Neural progenitor cell (in vitro differentiated cells): ENCODE measurements around the gene STAP1. TPM values are rescaled to one million over a fixed set of nuclear protein-coding genes. Genes with fewer than 3 reads are reported as not detected.
"Not testable (repeated sequence)": the region's sequence is repeated elsewhere in the genome, so short reads cannot be mapped to it uniquely, and the experiment has no call there.

Source experiments
- DNase-seq: peaks from one replicate; pipeline ENCODE4 v3.0.0-alpha.2; 2016; ENCODE audit warnings: low spot score
- H2AFZ ChIP-seq: fragments of 200-600 bp; sonication (generic); replicated peaks from 2 replicates; pipeline ENCODE4 v1.6.1; 2016; ENCODE audit warnings: antibody characterized with exemption
- H3F3A ChIP-seq: fragments of 200-600 bp; sonication (generic); 2 replicates; pipeline ENCODE4 v1.6.1; 2016; ENCODE audit warnings: antibody characterized with exemption, low read depth
- H3K27ac ChIP-seq: fragments of 200-600 bp; sonication (generic); 2 replicates; pipeline ENCODE4 v1.5.1; 2016; ENCODE audit warnings: mild to moderate bottlenecking
- H3K27me3 ChIP-seq: fragments of 200-600 bp; sonication (generic); 2 replicates; pipeline ENCODE4 v1.6.1; 2016; ENCODE audit warnings: mild to moderate bottlenecking, moderate library complexity
- H3K36me3 ChIP-seq: fragments of 200-600 bp; sonication (generic); 2 replicates; pipeline ENCODE4 v1.5.1; 2016
- H3K4me1 ChIP-seq: fragments of 200-600 bp; sonication (generic); 2 replicates; pipeline ENCODE4 v1.6.1; 2016; ENCODE audit warnings: mixed run types
- H3K4me2 ChIP-seq: fragments of 200-600 bp; sonication (generic); 2 replicates; pipeline ENCODE4 v1.6.1; 2016
- H3K4me3 ChIP-seq: fragments of 200-600 bp; sonication (generic); 2 replicates; pipeline ENCODE4 v1.5.1; 2016
- H3K79me2 ChIP-seq: fragments of 200-600 bp; sonication (generic); 2 replicates; pipeline ENCODE4 v1.6.1; 2016; ENCODE audit warnings: low read depth
- H3K9ac ChIP-seq: fragments of 200-600 bp; sonication (generic); 2 replicates; pipeline ENCODE4 v1.6.1; 2016
- H3K9me3 ChIP-seq: fragments of 200-600 bp; sonication (generic); 2 replicates; pipeline ENCODE4 v1.5.1; 2016; ENCODE audit warnings: low read depth
- H4K20me1 ChIP-seq: fragments of 200-600 bp; sonication (generic); 2 replicates; pipeline ENCODE4 v1.6.1; 2016; ENCODE audit warnings: low read depth
- H3K27ac Mint-ChIP-seq: 3 replicates; pipeline ENCODE4 v1.8.0; 2021; ENCODE audit warnings: mixed read lengths
- H3K27me3 Mint-ChIP-seq: 2 replicates; pipeline ENCODE4 v1.8.0; 2022; ENCODE audit warnings: low read depth, mild to moderate bottlenecking, inconsistent platforms, moderate library complexity, mixed read lengths; ENCODE audit not compliant: insufficient read depth
- H3K36me3 Mint-ChIP-seq: 3 replicates; pipeline ENCODE4 v1.8.0; 2021; ENCODE audit warnings: mixed read lengths
- H3K4me1 Mint-ChIP-seq: 3 replicates; pipeline ENCODE4 v1.8.0; 2021; ENCODE audit warnings: mixed read lengths
- H3K4me3 Mint-ChIP-seq: 3 replicates; pipeline ENCODE4 v1.8.0; 2021; ENCODE audit warnings: mild to moderate bottlenecking, moderate library complexity, mixed read lengths
- H3K9me3 Mint-ChIP-seq: 3 replicates; pipeline ENCODE4 v1.8.0; 2020; ENCODE audit warnings: mixed read lengths
- EZH2 ChIP-seq: fragments of 200-600 bp; sonication (generic); IDR thresholded peaks from 2 replicates; pipeline ENCODE4 v1.6.1; 2017; ENCODE audit warnings: antibody characterized with exemption, mild to moderate bottlenecking, moderate library complexity
- EZH2phosphoT487 ChIP-seq: fragments of 200-600 bp; sonication (generic); IDR thresholded peaks from 2 replicates; pipeline ENCODE4 v1.6.1; 2017; ENCODE audit warnings: antibody characterized with exemption
- total RNA-seq: library from RNA; depleted of rRNA; stranded (reverse); fragments of >200 nt; gene quantifications from 2 replicates; pipeline ENCODE4 v1.2.3, GENCODE V29; 2015; ENCODE audit warnings: low replicate concordance
- TF ChIP-seq, protein P1 (sequence below): fragments of 200-600 bp; sonication (generic); IDR thresholded peaks from 2 replicates; pipeline ENCODE4 v1.5.1; 2017; ENCODE audit warnings: antibody characterized with exemption, mild to moderate bottlenecking

STAP1 gene
- total RNA-seq, 1 donor from 2014 or later = not detected

- Histone ChIP-seq H3K9me3 (no peaks in the 10 kb centered on the region), H3K9ac (no peak overlapping the region), H3K4me2 (no peak overlapping the region), H3K4me3 (no peak overlapping the region), H3K27me3 (no peaks in the 10 kb centered on the region), H2AFZ (no peak overlapping the region), H3K79me2 (peaks cover 68% of the 10 kb centered on the region), H3K4me1 (no peaks in the 10 kb centered on the region), H3K36me3 (peaks cover 8% of the 10 kb centered on the region), H4K20me1 (peaks cover 5% of the 10 kb centered on the region), H3F3A (no peaks in the 10 kb centered on the region), H3K27ac (no peak overlapping the region)
- Mint-ChIP-seq H3K9me3 (peaks cover 9% of the 10 kb centered on the region), H3K4me3 (no peak overlapping the region), H3K27ac (no peak overlapping the region), H3K4me1 (no peaks in the 10 kb centered on the region), H3K36me3 (peaks cover 40% of the 10 kb centered on the region), H3K27me3 (no peaks in the 10 kb centered on the region)
- no peak for TF ChIP-seq EZH2
- DNase-seq = no peak
These were observed 37.0 kb upstream of the STAP1 start for GRCh38 chr4:67521506-67521905.

DNA sequence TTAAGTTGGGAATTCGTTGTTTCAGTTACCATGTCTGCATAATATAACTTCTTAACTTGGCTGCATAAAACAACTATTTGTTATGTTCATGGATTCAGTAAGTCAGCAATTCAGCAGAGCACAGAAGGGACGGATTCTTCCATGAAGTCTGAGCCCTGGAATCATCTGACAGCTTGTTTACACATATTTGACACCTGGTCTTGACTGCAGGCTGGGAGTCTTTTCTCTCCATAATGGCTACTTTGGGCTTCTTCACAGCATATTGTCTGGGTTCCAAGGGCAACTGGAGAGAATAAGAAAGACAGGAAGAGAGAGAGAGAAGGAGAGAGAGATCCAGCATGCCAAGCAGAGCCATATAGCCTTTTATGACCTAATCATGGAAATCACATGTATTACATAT, 36.3 kb upstream of the STAP1 start:
- Mint-ChIP-seq H3K27ac (no peak overlapping the region), H3K27me3 (no peaks in the 10 kb centered on the region)
- peaks cover 73% of the 10 kb centered on the region for H3K79me2 ChIP-seq

GRCh38 chr4:67522851-67523671, 35.5 kb upstream of the STAP1 start:
- H3K4me3 ChIP-seq = no peak overlapping the region
- no peak overlapping the region for H3K27ac ChIP-seq
- no peak overlapping the region for H3K9ac ChIP-seq
- H3K4me2 ChIP-seq = no peak overlapping the region
- no peaks in the 10 kb centered on the region for H3K4me1 Mint-ChIP-seq
- H3K9me3 Mint-ChIP-seq = peaks cover 9% of the 10 kb centered on the region
- H3F3A ChIP-seq = no peaks in the 10 kb centered on the region
- H3K36me3 ChIP-seq = peaks cover 8% of the 10 kb centered on the region
- TF ChIP-seq, protein P1, sequence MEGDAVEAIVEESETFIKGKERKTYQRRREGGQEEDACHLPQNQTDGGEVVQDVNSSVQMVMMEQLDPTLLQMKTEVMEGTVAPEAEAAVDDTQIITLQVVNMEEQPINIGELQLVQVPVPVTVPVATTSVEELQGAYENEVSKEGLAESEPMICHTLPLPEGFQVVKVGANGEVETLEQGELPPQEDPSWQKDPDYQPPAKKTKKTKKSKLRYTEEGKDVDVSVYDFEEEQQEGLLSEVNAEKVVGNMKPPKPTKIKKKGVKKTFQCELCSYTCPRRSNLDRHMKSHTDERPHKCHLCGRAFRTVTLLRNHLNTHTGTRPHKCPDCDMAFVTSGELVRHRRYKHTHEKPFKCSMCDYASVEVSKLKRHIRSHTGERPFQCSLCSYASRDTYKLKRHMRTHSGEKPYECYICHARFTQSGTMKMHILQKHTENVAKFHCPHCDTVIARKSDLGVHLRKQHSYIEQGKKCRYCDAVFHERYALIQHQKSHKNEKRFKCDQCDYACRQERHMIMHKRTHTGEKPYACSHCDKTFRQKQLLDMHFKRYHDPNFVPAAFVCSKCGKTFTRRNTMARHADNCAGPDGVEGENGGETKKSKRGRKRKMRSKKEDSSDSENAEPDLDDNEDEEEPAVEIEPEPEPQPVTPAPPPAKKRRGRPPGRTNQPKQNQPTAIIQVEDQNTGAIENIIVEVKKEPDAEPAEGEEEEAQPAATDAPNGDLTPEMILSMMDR = no peak
- no peak for TF ChIP-seq EZH2phosphoT487
- no peak for TF ChIP-seq EZH2
- no peaks in the 10 kb centered on the region for H3K27me3 Mint-ChIP-seq
- no peak overlapping the region for H3K27ac Mint-ChIP-seq
- peaks cover 42% of the 10 kb centered on the region for H3K36me3 Mint-ChIP-seq
- no peak overlapping the region for H2AFZ ChIP-seq
- no peaks in the 10 kb centered on the region for H3K9me3 ChIP-seq
- H3K79me2 ChIP-seq = peaks cover 81% of the 10 kb centered on the region
- H4K20me1 ChIP-seq = peaks cover 5% of the 10 kb centered on the region
- no peak for DNase-seq
- H3K4me1 ChIP-seq = no peaks in the 10 kb centered on the region
- no peaks in the 10 kb centered on the region for H3K27me3 ChIP-seq
- H3K4me3 Mint-ChIP-seq = no peak overlapping the region

More for the DNA sequence above, 36.3 kb upstream of the STAP1 start:
- Histone ChIP-seq H2AFZ (no peak overlapping the region), H3K4me1 (no peaks in the 10 kb centered on the region), H3K27me3 (no peaks in the 10 kb centered on the region), H3K9me3 (no peaks in the 10 kb centered on the region), H4K20me1 (peaks cover 5% of the 10 kb centered on the region), H3K4me3 (no peak overlapping the region), H3K27ac (no peak overlapping the region), H3K4me2 (no peak overlapping the region), H3F3A (no peaks in the 10 kb centered on the region), H3K9ac (no peak overlapping the region), H3K36me3 (peaks cover 8% of the 10 kb centered on the region)
- H3K36me3 Mint-ChIP-seq = peaks cover 40% of the 10 kb centered on the region
- DNase-seq = no peak
- H3K4me3 Mint-ChIP-seq = no peak overlapping the region
- peaks cover 9% of the 10 kb centered on the region for H3K9me3 Mint-ChIP-seq
- H3K4me1 Mint-ChIP-seq = no peaks in the 10 kb centered on the region
- TF ChIP-seq EZH2phosphoT487 = no peak
- TF ChIP-seq EZH2 = no peak
- TF ChIP-seq, protein P1 = no peak

GRCh38 chr4:67524140-67524539, 34.4 kb upstream of the STAP1 start:
- H3K27ac Mint-ChIP-seq, H3K27me3 ChIP-seq, H3K4me1 Mint-ChIP-seq, H3K9me3 Mint-ChIP-seq, H2AFZ ChIP-seq, H3F3A ChIP-seq, H3K27me3 Mint-ChIP-seq, H3K9ac ChIP-seq, H3K4me3 Mint-ChIP-seq, DNase-seq, H3K4me2 ChIP-seq, H3K36me3 ChIP-seq, H3K9me3 ChIP-seq, H3K4me3 ChIP-seq, H3K4me1 ChIP-seq, H4K20me1 ChIP-seq, H3K27ac ChIP-seq: not testable (repeated sequence)
- peaks cover 42% of the 10 kb centered on the region for H3K36me3 Mint-ChIP-seq
- H3K79me2 ChIP-seq = peaks cover 87% of the 10 kb centered on the region
